ENCODE measurements around the gene GAREM1. TPM values are rescaled to one million over a fixed set of nuclear protein-coding genes. Genes with fewer than 3 reads are reported as not detected.

GAREM1 gene
- total RNA-seq, 1 experiment from 2014 or later, result 0.11 TPM

- DNase-seq, result no peak
- no peaks in the 10 kb centered on the region for H3K36me3 ChIP-seq (ENCODE audit: insufficient read depth, low read length)
- no peak overlapping the region for H3K4me2 ChIP-seq (ENCODE audit: low read depth, low read length, poor library complexity, severe bottlenecking)
- H3K4me1 ChIP-seq (ENCODE audit: low read length), result no peaks in the 10 kb centered on the region
- no peak overlapping the region for H2AFZ ChIP-seq (ENCODE audit: low read length)
- H3K9me2 ChIP-seq (replicated peaks; ENCODE audit: insufficient read depth, low read length), result no peaks in the 10 kb centered on the region
- no peak overlapping the region for H3K4me3 ChIP-seq (ENCODE audit: low read length)
- no peak overlapping the region for H3K27ac ChIP-seq (ENCODE audit: low read length)
- H3K27me3 ChIP-seq (ENCODE audit: low read length), result no peaks in the 10 kb centered on the region
- no peaks in the 10 kb centered on the region for H4K20me1 ChIP-seq (ENCODE audit: insufficient read depth, low read depth, low read length)
- H3K79me2 ChIP-seq (ENCODE audit: low read length), result no peaks in the 10 kb centered on the region
- no peaks in the 10 kb centered on the region for H3K9me3 ChIP-seq (ENCODE audit: low read length)
- H3K9ac ChIP-seq (ENCODE audit: low read length), result no peak overlapping the region
Observed at GRCh38 chr18:32381761-32382160, 88.9 kb downstream of the GAREM1 start.

DNA sequence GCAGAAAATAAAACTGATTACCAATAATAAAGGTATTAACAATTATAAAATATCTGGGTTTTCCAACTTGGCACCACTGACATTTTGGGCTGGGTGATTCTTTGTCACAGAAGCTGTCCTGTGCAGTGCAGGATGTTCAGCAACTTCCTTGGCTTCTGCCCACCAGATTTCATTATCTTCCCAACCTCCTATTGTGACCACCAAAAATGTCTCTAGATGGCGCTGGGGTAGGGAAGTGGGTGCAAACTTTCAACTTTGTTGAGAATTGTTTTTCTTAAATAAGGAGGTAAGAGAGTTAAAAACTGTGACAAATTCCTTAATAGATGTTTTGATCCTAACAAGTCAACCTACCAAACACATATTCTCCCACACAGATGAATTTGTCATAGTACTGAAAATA is 90.1 kb downstream of the GAREM1 start:
- Histone ChIP-seq H3K36me3 (ENCODE audit: insufficient read depth, low read length) (no peaks in the 10 kb centered on the region), H3K4me1 (ENCODE audit: low read length) (no peaks in the 10 kb centered on the region), H3K27me3 (ENCODE audit: low read length) (no peaks in the 10 kb centered on the region), H3K4me2 (ENCODE audit: low read depth, low read length, poor library complexity, severe bottlenecking) (no peak overlapping the region), H3K9ac (ENCODE audit: low read length) (no peak overlapping the region), H3K27ac (ENCODE audit: low read length) (no peak overlapping the region), H3K4me3 (ENCODE audit: low read length) (no peak overlapping the region), H3K9me3 (ENCODE audit: low read length) (no peaks in the 10 kb centered on the region), H2AFZ (ENCODE audit: low read length) (no peak overlapping the region), H3K79me2 (ENCODE audit: low read length) (no peaks in the 10 kb centered on the region), H3K9me2 (replicated peaks; ENCODE audit: insufficient read depth, low read length) (no peaks in the 10 kb centered on the region), H4K20me1 (ENCODE audit: insufficient read depth, low read depth, low read length) (no peaks in the 10 kb centered on the region)
- DNase-seq, result no peak

DNA sequence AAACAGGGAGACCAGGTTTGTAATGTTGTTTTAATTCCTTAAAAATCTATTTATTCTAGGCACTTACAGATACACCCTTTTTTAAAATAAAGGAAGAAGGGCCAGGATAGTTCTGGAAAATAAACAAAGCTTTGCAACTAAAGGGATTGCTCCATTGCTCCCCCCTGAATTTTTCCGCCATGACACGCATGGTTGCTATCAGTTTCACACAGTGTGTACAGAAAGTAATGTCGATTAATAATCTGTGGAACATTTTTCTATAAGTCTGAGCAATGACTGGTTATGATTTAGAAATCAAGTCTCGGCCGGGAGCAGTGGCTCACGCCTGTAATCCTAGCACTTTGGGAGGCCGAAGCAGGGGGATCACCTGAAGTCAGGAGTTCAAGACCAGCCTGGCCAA is 90.8 kb downstream of the GAREM1 start:
- no peak overlapping the region for H3K4me2 ChIP-seq (ENCODE audit: low read depth, low read length, poor library complexity, severe bottlenecking)
- no peaks in the 10 kb centered on the region for H3K27me3 ChIP-seq (ENCODE audit: low read length)
- H3K9me2 ChIP-seq (replicated peaks; ENCODE audit: insufficient read depth, low read length), result no peaks in the 10 kb centered on the region
- no peaks in the 10 kb centered on the region for H3K9me3 ChIP-seq (ENCODE audit: low read length)
- H3K4me1 ChIP-seq (ENCODE audit: low read length), result no peaks in the 10 kb centered on the region
- no peaks in the 10 kb centered on the region for H3K79me2 ChIP-seq (ENCODE audit: low read length)
- H2AFZ ChIP-seq (ENCODE audit: low read length), result no peak overlapping the region
- no peak for DNase-seq
- no peaks in the 10 kb centered on the region for H3K36me3 ChIP-seq (ENCODE audit: insufficient read depth, low read length)
- no peak overlapping the region for H3K4me3 ChIP-seq (ENCODE audit: low read length)
- no peaks in the 10 kb centered on the region for H4K20me1 ChIP-seq (ENCODE audit: insufficient read depth, low read depth, low read length)
- H3K27ac ChIP-seq (ENCODE audit: low read length), result no peak overlapping the region
- H3K9ac ChIP-seq (ENCODE audit: low read length), result no peak overlapping the region

GRCh38 chr18:32378705-32379104 is 92.0 kb downstream of the GAREM1 start:
- no peak for DNase-seq
- Histone ChIP-seq H3K4me3 (ENCODE audit: low read length) (no peak overlapping the region), H3K36me3 (ENCODE audit: insufficient read depth, low read length) (no peaks in the 10 kb centered on the region), H3K9ac (ENCODE audit: low read length) (no peak overlapping the region), H3K4me2 (ENCODE audit: low read depth, low read length, poor library complexity, severe bottlenecking) (no peak overlapping the region), H3K9me2 (replicated peaks; ENCODE audit: insufficient read depth, low read length) (no peaks in the 10 kb centered on the region), H3K4me1 (ENCODE audit: low read length) (no peaks in the 10 kb centered on the region), H3K27me3 (ENCODE audit: low read length) (no peaks in the 10 kb centered on the region), H2AFZ (ENCODE audit: low read length) (no peak overlapping the region), H3K79me2 (ENCODE audit: low read length) (no peaks in the 10 kb centered on the region), H3K9me3 (ENCODE audit: low read length) (no peaks in the 10 kb centered on the region), H4K20me1 (ENCODE audit: insufficient read depth, low read depth, low read length) (no peaks in the 10 kb centered on the region), H3K27ac (ENCODE audit: low read length) (no peak overlapping the region)

- no peak overlapping the region for H3K4me2 ChIP-seq (ENCODE audit: low read depth, low read length, poor library complexity, severe bottlenecking)
Observed at GRCh38 chr18:32373995-32374394, 96.7 kb downstream of the GAREM1 start.

GRCh38 chr18:32373505-32373904 is 97.2 kb downstream of the GAREM1 start:
- Histone ChIP-seq H3K9me2 (replicated peaks; ENCODE audit: insufficient read depth, low read length) (no peaks in the 10 kb centered on the region), H3K27me3 (ENCODE audit: low read length) (no peaks in the 10 kb centered on the region), H3K27ac (ENCODE audit: low read length) (no peak overlapping the region), H3K36me3 (ENCODE audit: insufficient read depth, low read length) (no peaks in the 10 kb centered on the region), H3K4me3 (ENCODE audit: low read length) (no peak overlapping the region), H3K4me2 (ENCODE audit: low read depth, low read length, poor library complexity, severe bottlenecking) (no peak overlapping the region), H2AFZ (ENCODE audit: low read length) (no peak overlapping the region), H4K20me1 (ENCODE audit: insufficient read depth, low read depth, low read length) (no peaks in the 10 kb centered on the region), H3K79me2 (ENCODE audit: low read length) (no peaks in the 10 kb centered on the region), H3K4me1 (ENCODE audit: low read length) (no peaks in the 10 kb centered on the region), H3K9me3 (ENCODE audit: low read length) (no peaks in the 10 kb centered on the region), H3K9ac (ENCODE audit: low read length) (no peak overlapping the region)
- no peak for DNase-seq

More at GRCh38 chr18:32373995-32374394, 96.7 kb downstream of the GAREM1 start:
- Histone ChIP-seq H3K9me3 (ENCODE audit: low read length) (no peaks in the 10 kb centered on the region), H3K79me2 (ENCODE audit: low read length) (no peaks in the 10 kb centered on the region), H3K9me2 (replicated peaks; ENCODE audit: insufficient read depth, low read length) (no peaks in the 10 kb centered on the region), H2AFZ (ENCODE audit: low read length) (no peak overlapping the region), H3K4me3 (ENCODE audit: low read length) (no peak overlapping the region), H3K4me1 (ENCODE audit: low read length) (no peaks in the 10 kb centered on the region), H3K27me3 (ENCODE audit: low read length) (no peaks in the 10 kb centered on the region), H3K27ac (ENCODE audit: low read length) (no peak overlapping the region), H3K36me3 (ENCODE audit: insufficient read depth, low read length) (no peaks in the 10 kb centered on the region), H3K9ac (ENCODE audit: low read length) (no peak overlapping the region), H4K20me1 (ENCODE audit: insufficient read depth, low read depth, low read length) (no peaks in the 10 kb centered on the region)
- DNase-seq, result no peak

GRCh38 chr18:32372381-32373061 is 98.2 kb downstream of the GAREM1 start:
- Histone ChIP-seq H3K79me2 (ENCODE audit: low read length) (no peaks in the 10 kb centered on the region), H3K27ac (ENCODE audit: low read length) (no peak overlapping the region), H3K9me2 (replicated peaks; ENCODE audit: insufficient read depth, low read length) (no peaks in the 10 kb centered on the region), H3K4me3 (ENCODE audit: low read length) (no peak overlapping the region), H3K36me3 (ENCODE audit: insufficient read depth, low read length) (no peaks in the 10 kb centered on the region), H3K9ac (ENCODE audit: low read length) (no peak overlapping the region), H3K4me2 (ENCODE audit: low read depth, low read length, poor library complexity, severe bottlenecking) (no peak overlapping the region), H4K20me1 (ENCODE audit: insufficient read depth, low read depth, low read length) (no peaks in the 10 kb centered on the region), H3K27me3 (ENCODE audit: low read length) (no peaks in the 10 kb centered on the region), H3K4me1 (ENCODE audit: low read length) (no peaks in the 10 kb centered on the region), H2AFZ (ENCODE audit: low read length) (no peak overlapping the region), H3K9me3 (ENCODE audit: low read length) (no peaks in the 10 kb centered on the region)
- no peak for DNase-seq

DNA sequence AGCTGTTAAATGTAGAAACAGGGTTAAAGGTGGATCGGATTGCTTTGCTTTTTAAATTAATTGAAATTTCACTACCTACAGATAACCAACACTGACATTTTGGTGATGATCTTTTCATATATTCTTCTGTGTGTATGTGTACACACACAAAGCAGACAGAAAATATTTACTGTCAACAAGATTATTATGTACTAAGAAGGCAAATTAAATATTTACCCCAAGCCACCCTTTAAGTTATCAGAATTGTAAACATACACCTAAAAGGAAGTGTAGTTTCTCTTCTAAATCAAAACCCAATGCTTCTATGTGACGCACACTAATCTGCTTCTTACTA is 98.7 kb downstream of the GAREM1 start:
- Histone ChIP-seq H3K4me2 (ENCODE audit: low read depth, low read length, poor library complexity, severe bottlenecking) (no peak overlapping the region), H3K36me3 (ENCODE audit: insufficient read depth, low read length) (no peaks in the 10 kb centered on the region), H3K4me1 (ENCODE audit: low read length) (no peaks in the 10 kb centered on the region), H3K9me2 (replicated peaks; ENCODE audit: insufficient read depth, low read length) (no peaks in the 10 kb centered on the region), H3K27ac (ENCODE audit: low read length) (no peak overlapping the region), H2AFZ (ENCODE audit: low read length) (no peak overlapping the region), H3K27me3 (ENCODE audit: low read length) (no peaks in the 10 kb centered on the region), H4K20me1 (ENCODE audit: insufficient read depth, low read depth, low read length) (no peaks in the 10 kb centered on the region), H3K4me3 (ENCODE audit: low read length) (no peak overlapping the region), H3K9me3 (ENCODE audit: low read length) (no peaks in the 10 kb centered on the region), H3K9ac (ENCODE audit: low read length) (no peak overlapping the region), H3K79me2 (ENCODE audit: low read length) (no peaks in the 10 kb centered on the region)
- no peak for DNase-seq

GRCh38 chr18:32371384-32371783 is 99.3 kb downstream of the GAREM1 start:
- Histone ChIP-seq H4K20me1 (ENCODE audit: insufficient read depth, low read depth, low read length) (no peaks in the 10 kb centered on the region), H3K36me3 (ENCODE audit: insufficient read depth, low read length) (no peaks in the 10 kb centered on the region), H3K4me2 (ENCODE audit: low read depth, low read length, poor library complexity, severe bottlenecking) (no peak overlapping the region), H3K9me2 (replicated peaks; ENCODE audit: insufficient read depth, low read length) (no peaks in the 10 kb centered on the region), H3K27ac (ENCODE audit: low read length) (no peak overlapping the region), H3K9me3 (ENCODE audit: low read length) (no peaks in the 10 kb centered on the region), H3K4me3 (ENCODE audit: low read length) (no peak overlapping the region), H3K27me3 (ENCODE audit: low read length) (no peaks in the 10 kb centered on the region), H3K9ac (ENCODE audit: low read length) (no peak overlapping the region), H2AFZ (ENCODE audit: low read length) (no peak overlapping the region), H3K4me1 (ENCODE audit: low read length) (no peaks in the 10 kb centered on the region), H3K79me2 (ENCODE audit: low read length) (no peaks in the 10 kb centered on the region)
- no peak for DNase-seq
